Neural progenitor cell (in vitro differentiated cells): ENCODE measurements around the gene FAM3C.

Source experiments
- EZH2 ChIP-seq: fragments of 200-600 bp; sonication (generic); IDR thresholded peaks from 2 replicates; pipeline ENCODE4 v1.6.1; 2017; ENCODE audit warnings: antibody characterized with exemption, mild to moderate bottlenecking, moderate library complexity
- EZH2phosphoT487 ChIP-seq: fragments of 200-600 bp; sonication (generic); IDR thresholded peaks from 2 replicates; pipeline ENCODE4 v1.6.1; 2017; ENCODE audit warnings: antibody characterized with exemption
- TF ChIP-seq, protein P1 (sequence below): fragments of 200-600 bp; sonication (generic); IDR thresholded peaks from 2 replicates; pipeline ENCODE4 v1.5.1; 2017; ENCODE audit warnings: antibody characterized with exemption, mild to moderate bottlenecking

- TF ChIP-seq, protein P1, sequence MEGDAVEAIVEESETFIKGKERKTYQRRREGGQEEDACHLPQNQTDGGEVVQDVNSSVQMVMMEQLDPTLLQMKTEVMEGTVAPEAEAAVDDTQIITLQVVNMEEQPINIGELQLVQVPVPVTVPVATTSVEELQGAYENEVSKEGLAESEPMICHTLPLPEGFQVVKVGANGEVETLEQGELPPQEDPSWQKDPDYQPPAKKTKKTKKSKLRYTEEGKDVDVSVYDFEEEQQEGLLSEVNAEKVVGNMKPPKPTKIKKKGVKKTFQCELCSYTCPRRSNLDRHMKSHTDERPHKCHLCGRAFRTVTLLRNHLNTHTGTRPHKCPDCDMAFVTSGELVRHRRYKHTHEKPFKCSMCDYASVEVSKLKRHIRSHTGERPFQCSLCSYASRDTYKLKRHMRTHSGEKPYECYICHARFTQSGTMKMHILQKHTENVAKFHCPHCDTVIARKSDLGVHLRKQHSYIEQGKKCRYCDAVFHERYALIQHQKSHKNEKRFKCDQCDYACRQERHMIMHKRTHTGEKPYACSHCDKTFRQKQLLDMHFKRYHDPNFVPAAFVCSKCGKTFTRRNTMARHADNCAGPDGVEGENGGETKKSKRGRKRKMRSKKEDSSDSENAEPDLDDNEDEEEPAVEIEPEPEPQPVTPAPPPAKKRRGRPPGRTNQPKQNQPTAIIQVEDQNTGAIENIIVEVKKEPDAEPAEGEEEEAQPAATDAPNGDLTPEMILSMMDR: no peak
- TF ChIP-seq EZH2 (no peak), EZH2phosphoT487 (no peak)
These were observed 1.3 kb upstream of the FAM3C start for GRCh38 chr7:121397361-121397760.
